ENCODE measurements around the gene ZNF683.
A peak's percentile ranks its signal among the peaks of the same experiment; 100 is the strongest.
"Not testable (repeated sequence)": the region's sequence is repeated elsewhere in the genome, so short reads cannot be mapped to it uniquely, and the experiment has no call there.

ZNF683 gene

DNA sequence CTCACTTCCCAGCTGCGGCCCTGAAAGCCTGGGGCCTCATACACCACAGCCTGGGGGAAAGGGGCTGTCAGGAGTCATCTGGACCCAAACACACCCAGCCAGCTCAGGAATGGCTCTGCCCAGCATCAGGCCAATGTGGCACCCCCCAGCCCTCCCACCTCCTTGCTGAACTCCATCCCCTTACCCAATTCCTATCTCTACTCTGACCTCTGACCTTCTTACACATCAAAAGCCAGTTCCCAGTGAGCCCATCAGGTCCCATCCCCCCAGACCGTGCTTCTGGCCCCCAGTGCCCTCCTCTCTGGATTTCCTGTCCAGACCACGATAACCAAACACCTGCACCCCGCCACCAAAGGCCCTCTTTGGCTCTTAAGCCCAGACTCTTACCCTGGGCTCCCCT lies 34.9 kb downstream of the ZNF683 start:
- Histone ChIP-seq H3K4me3 (ENCODE audit: insufficient read depth, low read depth, low read length) (no peak overlapping the region), H3K9me3 (ENCODE audit: control insufficient read depth, low read length) (no peaks in the 10 kb centered on the region), H3K27ac (ENCODE audit: insufficient read depth, low read depth, low read length, poor library complexity, severe bottlenecking) (no peak overlapping the region), H3K4me1 (ENCODE audit: control insufficient read depth, insufficient read depth, low read length) (peaks cover 24% of the 10 kb centered on the region), H3K27me3 (ENCODE audit: control insufficient read depth, insufficient read depth, low read length, poor library complexity, severe bottlenecking) (peaks cover 8% of the 10 kb centered on the region), H3K36me3 (ENCODE audit: control insufficient read depth, insufficient read depth, low read length) (no peaks in the 10 kb centered on the region)
- 73 to 76% methylated on average over 4 of the region's 4 CpGs for WGBS, 2 experiments

DNA sequence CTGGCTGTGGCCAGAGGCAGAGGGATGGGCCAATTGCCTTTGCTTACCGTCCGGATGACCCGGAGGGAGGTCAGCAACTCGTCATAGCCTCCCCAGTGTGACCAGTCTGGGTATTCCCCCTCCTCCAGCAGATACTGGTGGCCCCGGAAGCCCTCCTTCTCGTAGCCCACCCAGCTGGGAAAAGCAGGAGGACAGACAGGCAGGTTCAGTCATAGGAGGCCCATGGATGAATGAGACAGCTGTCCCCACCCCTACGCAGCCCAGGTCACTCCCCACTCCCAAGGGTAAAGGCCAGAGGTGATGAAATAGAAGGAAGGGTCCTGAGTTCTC lies 35.4 kb downstream of the ZNF683 start:
- Histone ChIP-seq H3K4me3 (ENCODE audit: insufficient read depth, low read depth, low read length) (no peak overlapping the region), H3K9me3 (ENCODE audit: control insufficient read depth, low read length) (no peaks in the 10 kb centered on the region), H3K27me3 (ENCODE audit: control insufficient read depth, insufficient read depth, low read length, poor library complexity, severe bottlenecking) (peaks cover 8% of the 10 kb centered on the region), H3K4me1 (ENCODE audit: control insufficient read depth, insufficient read depth, low read length) (peaks cover 24% of the 10 kb centered on the region), H3K36me3 (ENCODE audit: control insufficient read depth, insufficient read depth, low read length) (no peaks in the 10 kb centered on the region), H3K27ac (ENCODE audit: insufficient read depth, low read depth, low read length, poor library complexity, severe bottlenecking) (no peak overlapping the region)
- WGBS, 2 experiments: 74 to 76% methylated on average over 7 of the region's 7 CpGs

DNA sequence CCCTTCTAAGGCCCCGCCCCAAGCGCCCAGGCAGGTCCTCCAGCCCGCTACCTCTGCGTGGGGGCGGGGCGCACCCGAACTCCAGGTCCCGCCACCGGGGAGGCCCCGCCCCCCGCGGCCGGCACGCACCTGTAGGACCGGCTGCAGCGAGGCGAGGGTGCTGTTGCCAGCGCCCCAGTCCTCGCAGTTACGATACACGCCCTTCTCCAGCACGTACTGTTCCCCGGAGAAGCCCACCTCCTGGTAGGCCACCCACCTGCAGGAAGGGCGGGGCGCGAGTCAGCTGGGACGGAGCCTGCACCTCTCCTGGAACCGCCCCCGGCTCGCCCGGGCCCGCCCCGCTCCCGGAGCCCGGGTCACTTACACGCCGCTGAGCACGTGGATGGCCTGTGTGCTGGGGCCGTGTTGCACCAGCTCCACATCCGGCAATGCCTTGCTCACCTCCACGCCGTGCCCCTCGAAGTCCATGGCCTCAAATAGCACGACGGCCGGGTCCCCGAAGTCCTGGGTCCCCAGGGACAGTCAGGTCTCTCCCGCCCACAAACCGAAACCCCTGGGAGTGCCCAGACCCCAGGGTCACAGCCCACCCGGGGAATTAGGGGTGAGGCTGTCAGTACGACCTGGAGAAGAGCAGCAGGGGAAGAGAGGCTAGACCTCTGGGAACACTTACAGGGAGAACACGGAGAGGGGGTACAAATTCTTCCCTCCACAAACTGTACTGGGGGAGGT lies 35.9 kb downstream of the ZNF683 start:
- peaks cover 24% of the 10 kb centered on the region for H3K4me1 ChIP-seq (ENCODE audit: control insufficient read depth, insufficient read depth, low read length)
- no peak overlapping the region for H3K27ac ChIP-seq (ENCODE audit: insufficient read depth, low read depth, low read length, poor library complexity, severe bottlenecking)
- H3K27me3 ChIP-seq (ENCODE audit: control insufficient read depth, insufficient read depth, low read length, poor library complexity, severe bottlenecking): peaks cover 8% of the 10 kb centered on the region
- H3K9me3 ChIP-seq (ENCODE audit: control insufficient read depth, low read length): no peaks in the 10 kb centered on the region
- no peaks in the 10 kb centered on the region for H3K36me3 ChIP-seq (ENCODE audit: control insufficient read depth, insufficient read depth, low read length)
- H3K4me3 ChIP-seq (ENCODE audit: insufficient read depth, low read depth, low read length): peak overlapping the region; percentile 58
- WGBS, 2 experiments: 13 to 14% methylated on average over 52 of the region's 52 CpGs

DNA sequence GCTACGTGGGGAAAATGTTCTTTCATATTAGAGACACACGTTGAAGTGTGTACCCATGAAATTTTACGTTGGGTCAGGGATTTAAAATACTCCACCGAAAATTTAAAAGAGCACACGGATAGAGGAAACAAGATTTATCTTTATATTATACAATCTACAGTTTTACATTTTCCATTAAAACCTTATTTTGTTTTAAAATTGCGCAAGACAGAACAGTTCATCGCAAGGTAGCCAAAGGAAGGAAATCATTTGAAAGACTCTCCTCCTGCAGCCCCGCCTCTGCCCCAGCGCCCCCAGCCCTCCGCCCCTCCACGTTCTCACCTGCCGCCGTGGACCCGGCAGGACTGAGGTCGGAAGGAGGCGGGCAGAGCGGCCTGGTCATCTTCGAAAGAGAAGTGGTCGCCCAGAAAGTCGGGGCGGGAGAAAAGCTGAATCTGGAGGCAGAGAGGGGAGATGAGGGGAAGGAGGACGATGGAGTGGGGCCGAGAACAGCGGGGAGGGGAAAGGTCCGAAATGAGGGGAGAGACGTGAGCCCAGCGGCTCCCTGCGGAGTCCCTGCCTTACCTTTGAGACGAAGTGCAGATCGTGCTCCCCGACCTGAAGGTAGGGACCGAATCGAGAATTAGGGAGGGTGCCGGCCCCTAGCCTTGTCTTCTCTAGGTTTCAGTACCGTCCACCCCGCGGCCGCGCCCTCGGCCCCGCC lies 36.6 kb downstream of the ZNF683 start:
- H3K27me3 ChIP-seq (ENCODE audit: control insufficient read depth, insufficient read depth, low read length, poor library complexity, severe bottlenecking): peaks cover 8% of the 10 kb centered on the region
- H3K4me1 ChIP-seq (ENCODE audit: control insufficient read depth, insufficient read depth, low read length): peaks cover 24% of the 10 kb centered on the region
- no peak overlapping the region for H3K27ac ChIP-seq (ENCODE audit: insufficient read depth, low read depth, low read length, poor library complexity, severe bottlenecking)
- H3K9me3 ChIP-seq (ENCODE audit: control insufficient read depth, low read length): no peaks in the 10 kb centered on the region
- WGBS, 2 experiments: 3% methylated on average over 39 to 41 of the region's 41 CpGs
- H3K36me3 ChIP-seq (ENCODE audit: control insufficient read depth, insufficient read depth, low read length): no peaks in the 10 kb centered on the region
- peak overlapping the region; percentile 58 for H3K4me3 ChIP-seq (ENCODE audit: insufficient read depth, low read depth, low read length)

DNA sequence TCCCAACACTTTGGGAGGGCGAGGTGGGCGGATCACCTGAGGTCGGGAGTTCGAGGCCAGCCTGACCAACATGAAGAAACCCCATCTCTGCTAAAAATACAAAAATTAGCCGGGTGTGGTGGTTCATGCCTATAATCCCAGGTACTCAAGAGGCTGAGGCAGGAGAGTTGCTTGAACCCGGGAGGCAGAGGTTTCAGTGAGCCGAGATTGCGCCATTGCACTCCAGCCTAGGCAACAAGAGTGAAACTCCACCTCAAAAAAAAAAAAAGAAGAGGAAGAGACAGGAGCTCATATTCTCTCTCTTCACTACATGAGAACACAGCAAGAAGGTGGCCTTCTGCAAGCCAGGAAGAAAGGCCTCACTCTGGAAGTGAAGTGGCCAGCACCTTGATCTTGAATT lies 39.2 kb downstream of the ZNF683 start:
- H3K4me1 ChIP-seq (ENCODE audit: control insufficient read depth, insufficient read depth, low read length): peaks cover 22% of the 10 kb centered on the region

DNA sequence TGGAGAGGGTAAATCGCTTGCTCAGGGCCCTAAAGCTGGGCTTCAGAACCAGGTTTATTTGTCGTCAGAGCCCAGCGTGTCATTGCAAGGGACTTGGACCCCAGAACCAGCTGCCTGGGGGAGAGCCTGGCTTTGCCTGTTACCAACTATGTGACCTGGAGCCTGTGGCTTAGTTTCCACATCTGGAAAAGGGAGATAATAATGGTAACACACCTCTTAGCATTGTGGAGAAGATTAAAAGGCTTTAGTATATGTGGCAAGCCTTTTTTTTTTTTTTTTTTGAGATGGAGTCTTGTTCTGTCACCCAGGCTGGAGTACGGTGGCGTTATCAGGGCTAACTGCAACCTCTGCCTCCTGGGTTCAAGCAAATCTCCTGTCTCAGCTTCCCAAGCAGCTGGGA lies 42.3 kb downstream of the ZNF683 start:
- H3K27me3 ChIP-seq (ENCODE audit: control insufficient read depth, insufficient read depth, low read length, poor library complexity, severe bottlenecking): peaks cover under 1% of the 10 kb centered on the region
- no peak overlapping the region for H3K27ac ChIP-seq (ENCODE audit: insufficient read depth, low read depth, low read length, poor library complexity, severe bottlenecking)
- no peak overlapping the region for H3K4me3 ChIP-seq (ENCODE audit: insufficient read depth, low read depth, low read length)
- no peaks in the 10 kb centered on the region for H3K9me3 ChIP-seq (ENCODE audit: control insufficient read depth, low read length)
- peaks cover under 1% of the 10 kb centered on the region for H3K4me1 ChIP-seq (ENCODE audit: control insufficient read depth, insufficient read depth, low read length)
- no peaks in the 10 kb centered on the region for H3K36me3 ChIP-seq (ENCODE audit: control insufficient read depth, insufficient read depth, low read length)
- 92 to 97% methylated on average over 5 of the region's 5 CpGs for WGBS, 2 experiments

More for the DNA sequence above, 39.2 kb downstream of the ZNF683 start:
- not testable (repeated sequence) for H3K36me3 ChIP-seq (ENCODE audit: control insufficient read depth, insufficient read depth, low read length); H3K9me3 ChIP-seq (ENCODE audit: control insufficient read depth, low read length); H3K27me3 ChIP-seq (ENCODE audit: control insufficient read depth, insufficient read depth, low read length, poor library complexity, severe bottlenecking); H3K27ac ChIP-seq (ENCODE audit: insufficient read depth, low read depth, low read length, poor library complexity, severe bottlenecking); H3K4me3 ChIP-seq (ENCODE audit: insufficient read depth, low read depth, low read length)
- WGBS, 2 experiments: 90 to 93% methylated on average over 8 of the region's 8 CpGs

DNA sequence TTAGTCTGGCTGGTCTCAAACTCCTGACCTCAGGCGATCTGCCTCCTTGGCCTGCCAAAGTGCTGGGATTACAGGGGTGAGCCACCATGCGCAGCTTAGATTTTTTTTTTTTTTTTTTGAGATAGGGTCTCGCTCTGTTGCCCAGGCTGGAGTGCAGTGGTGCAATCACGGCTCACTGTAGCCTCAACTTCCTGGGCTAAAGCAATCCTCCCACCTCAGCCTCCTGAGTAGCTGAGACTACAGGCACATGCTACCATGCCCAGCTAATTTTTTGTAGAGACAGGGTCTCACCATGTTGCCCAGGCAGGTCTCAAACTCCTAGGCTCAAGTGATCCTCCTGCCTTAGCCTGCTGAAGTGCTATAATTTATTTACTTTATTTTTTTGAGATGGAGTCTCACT lies 43.2 kb downstream of the ZNF683 start:
- not testable (repeated sequence) for H3K4me3 ChIP-seq (ENCODE audit: insufficient read depth, low read depth, low read length); H3K4me1 ChIP-seq (ENCODE audit: control insufficient read depth, insufficient read depth, low read length); H3K9me3 ChIP-seq (ENCODE audit: control insufficient read depth, low read length); H3K27ac ChIP-seq (ENCODE audit: insufficient read depth, low read depth, low read length, poor library complexity, severe bottlenecking); H3K27me3 ChIP-seq (ENCODE audit: control insufficient read depth, insufficient read depth, low read length, poor library complexity, severe bottlenecking); H3K36me3 ChIP-seq (ENCODE audit: control insufficient read depth, insufficient read depth, low read length)
- whole genome bisulfite sequencing, 2 experiments: 95 to 97% methylated on average over 4 of the region's 4 CpGs

DNA sequence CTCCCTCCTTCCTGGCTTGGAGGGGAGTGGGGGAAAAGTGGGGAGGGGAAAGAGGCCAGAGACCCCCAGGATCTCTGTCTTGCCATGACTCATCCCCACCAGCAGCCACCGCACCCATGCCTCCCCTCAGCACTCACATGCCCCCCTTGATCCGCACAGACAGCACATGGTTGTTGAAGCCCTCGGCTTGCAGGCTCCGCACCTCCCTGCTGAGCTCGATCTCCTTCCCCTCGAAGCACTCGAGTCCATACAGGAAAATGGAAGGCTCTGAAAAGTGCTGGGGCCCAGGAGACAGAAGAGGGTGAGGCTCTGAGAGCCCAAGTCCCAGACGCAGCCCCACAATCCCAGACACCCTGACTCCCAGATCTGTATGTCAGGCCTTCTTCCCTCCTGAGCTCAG lies 44.0 kb downstream of the ZNF683 start:
- Histone ChIP-seq H3K36me3 (ENCODE audit: control insufficient read depth, insufficient read depth, low read length) (peaks cover 4% of the 10 kb centered on the region), H3K27me3 (ENCODE audit: control insufficient read depth, insufficient read depth, low read length, poor library complexity, severe bottlenecking) (no peaks in the 10 kb centered on the region), H3K27ac (ENCODE audit: insufficient read depth, low read depth, low read length, poor library complexity, severe bottlenecking) (no peak overlapping the region), H3K9me3 (ENCODE audit: control insufficient read depth, low read length) (no peaks in the 10 kb centered on the region), H3K4me3 (ENCODE audit: insufficient read depth, low read depth, low read length) (no peak overlapping the region), H3K4me1 (ENCODE audit: control insufficient read depth, insufficient read depth, low read length) (no peaks in the 10 kb centered on the region)
- 87 to 90% methylated on average over 8 of the region's 8 CpGs for WGBS, 2 experiments

DNA sequence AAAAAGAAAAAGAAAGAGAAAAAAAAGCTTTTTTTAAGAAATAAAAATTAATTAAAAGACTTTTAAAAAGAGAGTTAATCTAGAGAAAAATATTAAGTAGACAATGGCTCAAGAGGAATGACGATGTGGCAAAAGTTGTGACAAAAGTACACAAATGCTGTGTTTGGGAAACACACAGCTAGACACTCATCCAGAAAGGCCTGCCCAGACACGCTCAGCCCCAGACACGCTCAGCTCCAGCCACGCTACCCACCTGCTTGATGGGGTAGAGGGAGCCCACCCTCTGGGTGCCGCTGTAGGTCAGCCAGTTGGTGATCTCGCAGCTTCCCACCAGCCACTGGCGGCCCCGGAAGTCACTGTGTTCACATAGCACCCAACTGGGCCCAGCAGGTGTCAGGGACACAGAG lies 44.6 kb downstream of the ZNF683 start:
- no peak overlapping the region for H3K4me3 ChIP-seq (ENCODE audit: insufficient read depth, low read depth, low read length)

DNA sequence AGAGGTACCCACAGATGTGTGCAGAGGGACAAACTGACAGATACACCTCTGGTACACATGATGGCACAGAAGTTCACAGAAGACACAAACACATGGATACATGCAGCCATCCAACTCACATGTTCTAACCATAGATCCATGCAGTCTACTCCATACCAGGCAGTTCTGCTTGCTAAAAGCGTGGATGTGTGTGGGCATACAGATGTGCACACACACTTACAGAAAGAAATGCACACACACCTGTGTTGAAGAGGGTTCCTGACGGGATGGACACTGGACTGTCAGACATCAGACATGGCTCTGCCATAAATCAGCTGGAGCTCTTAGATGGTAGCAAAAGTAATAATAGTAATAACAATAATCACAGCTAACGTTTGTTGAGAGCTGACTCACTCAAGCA lies 48.0 kb downstream of the ZNF683 start:
- no peak overlapping the region for H3K27ac ChIP-seq (ENCODE audit: insufficient read depth, low read depth, low read length, poor library complexity, severe bottlenecking)
- H3K27me3 ChIP-seq (ENCODE audit: control insufficient read depth, insufficient read depth, low read length, poor library complexity, severe bottlenecking): no peaks in the 10 kb centered on the region
- H3K9me3 ChIP-seq (ENCODE audit: control insufficient read depth, low read length): no peaks in the 10 kb centered on the region
- peaks cover 4% of the 10 kb centered on the region for H3K36me3 ChIP-seq (ENCODE audit: control insufficient read depth, insufficient read depth, low read length)
- no peak overlapping the region for H3K4me3 ChIP-seq (ENCODE audit: insufficient read depth, low read depth, low read length)
- WGBS, 2 experiments: 92 to 96% methylated on average over 3 of the region's 3 CpGs
- H3K4me1 ChIP-seq (ENCODE audit: control insufficient read depth, insufficient read depth, low read length): no peaks in the 10 kb centered on the region

More for the DNA sequence above, 44.6 kb downstream of the ZNF683 start:
- H3K27ac ChIP-seq (ENCODE audit: insufficient read depth, low read depth, low read length, poor library complexity, severe bottlenecking): no peak overlapping the region
- no peaks in the 10 kb centered on the region for H3K27me3 ChIP-seq (ENCODE audit: control insufficient read depth, insufficient read depth, low read length, poor library complexity, severe bottlenecking)
- no peaks in the 10 kb centered on the region for H3K9me3 ChIP-seq (ENCODE audit: control insufficient read depth, low read length)
- WGBS, 2 experiments: 81 to 86% methylated on average over 8 of the region's 8 CpGs
- H3K4me1 ChIP-seq (ENCODE audit: control insufficient read depth, insufficient read depth, low read length): no peaks in the 10 kb centered on the region
- peaks cover 4% of the 10 kb centered on the region for H3K36me3 ChIP-seq (ENCODE audit: control insufficient read depth, insufficient read depth, low read length)
